OCI-LY3 (cell line): ENCODE measurements around the gene AHSG.

Source experiments
- H2AFZ ChIP-seq: fragments of 200-600, 300-600 bp; shearing (Covaris generic); 2 replicates; pipeline ENCODE4 v1.6.0; 2014; ENCODE audit warnings: antibody characterized with exemption, low read depth, low read length
- H3K27ac ChIP-seq: fragments of 200-600, 300-600 bp; sonication (generic); 2 replicates; pipeline ENCODE4 v1.5.1; 2014; ENCODE audit warnings: mild to moderate bottlenecking, low read length, moderate library complexity, mixed read lengths
- H3K27me3 ChIP-seq: fragments of 200-600, 300-600 bp; sonication (generic); 2 replicates; pipeline ENCODE4 v1.6.1; 2014; ENCODE audit warnings: low read depth, low read length, mixed read lengths
- H3K36me3 ChIP-seq: fragments of 200-600, 300-600 bp; sonication (generic); replicated peaks from 2 replicates; pipeline ENCODE3; 2014; ENCODE audit warnings: low read depth, low read length, mixed read lengths
- H3K4me1 ChIP-seq: fragments of 300-600, 200-600 bp; sonication (generic); 2 replicates; pipeline ENCODE4 v1.6.1; 2014; ENCODE audit warnings: low read length, mixed read lengths
- H3K4me2 ChIP-seq: fragments of 200-600, 300-600 bp; sonication (generic); 2 replicates; pipeline ENCODE4 v1.6.1; 2014; ENCODE audit warnings: low read length, mixed read lengths
- H3K4me3 ChIP-seq: fragments of 300-600, 200-600 bp; sonication (generic); 2 replicates; pipeline ENCODE4 v1.5.1; 2014; ENCODE audit warnings: antibody characterized with exemption, mild to moderate bottlenecking, low read length, moderate library complexity
- H3K79me2 ChIP-seq: fragments of 300-600, 200-600 bp; shearing (Covaris generic); 2 replicates; pipeline ENCODE4 v1.6.1; 2014; ENCODE audit warnings: mild to moderate bottlenecking, low read length, mixed read lengths
- H3K9ac ChIP-seq: fragments of 300-600, 200-600 bp; shearing (Covaris generic); 2 replicates; pipeline ENCODE4 v1.6.0; 2014; ENCODE audit warnings: mild to moderate bottlenecking, low read length, moderate library complexity
- H3K9me3 ChIP-seq: fragments of 200-600, 300-600 bp; shearing (Covaris generic); 2 replicates; pipeline ENCODE4 v1.6.1; 2014; ENCODE audit warnings: low read length, mixed read lengths; ENCODE audit not compliant: insufficient read depth
- H4K20me1 ChIP-seq: fragments of 200-600, 300-600 bp; sonication (generic); 2 replicates; pipeline ENCODE4 v1.6.1; 2016; ENCODE audit warnings: low read length, mixed read lengths; ENCODE audit not compliant: insufficient read depth
- CTCF ChIP-seq: fragments of 200-600, 300-600 bp; sonication (generic); IDR thresholded peaks from 2 replicates; pipeline ENCODE4 v1.5.1; 2014; ENCODE audit warnings: antibody characterized with exemption, low read length, low read depth
- EZH2phosphoT487 ChIP-seq: fragments of 200-600 bp; shearing (Covaris generic); IDR thresholded peaks from 2 replicates; pipeline ENCODE4 v1.6.1; 2018; ENCODE audit warnings: antibody characterized with exemption, mixed run types, low read depth

The AHSG gene

DNA sequence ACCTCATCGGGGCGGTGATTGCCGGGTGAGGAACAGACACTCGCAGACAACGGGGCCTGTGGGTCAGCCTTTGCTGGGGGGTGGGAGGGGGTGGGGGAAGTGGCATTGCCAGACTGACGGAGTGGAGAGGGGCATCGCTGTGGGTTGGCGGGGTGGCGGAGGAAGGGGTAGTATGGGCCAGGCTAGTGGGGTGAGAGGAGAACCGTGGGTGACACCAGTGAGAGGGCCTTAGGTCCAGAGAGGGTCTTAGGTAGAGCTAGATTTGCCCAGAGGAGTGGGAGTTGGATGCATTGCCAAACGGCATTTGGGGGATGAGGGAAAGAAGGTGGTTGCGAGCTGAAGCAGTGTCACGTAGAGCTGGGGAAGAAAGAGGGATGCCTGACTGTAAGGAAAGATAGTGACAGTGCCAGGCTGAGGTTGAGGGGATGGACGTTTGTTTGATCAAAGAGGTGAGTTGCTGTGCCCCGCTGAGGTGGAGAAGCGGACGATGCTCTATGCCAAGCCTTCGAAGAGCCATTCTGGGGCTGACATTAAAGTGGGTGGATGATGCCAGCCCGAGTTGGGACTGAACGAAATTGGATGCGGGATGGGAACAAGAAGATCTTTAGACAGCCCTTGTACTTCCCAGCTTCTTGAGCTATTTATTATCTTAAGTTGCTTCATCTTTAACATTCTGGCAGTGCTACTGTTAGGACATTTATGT is 41.8 kb upstream of the AHSG start:
- Histone ChIP-seq H2AFZ (peak overlapping the region; percentile 21; the same call in 1 of the 2 replicates), H3K27ac (peak overlapping the region; percentile 28), H3K4me1 (peaks cover 18% of the 10 kb centered on the region), H3K4me3 (peak overlapping the region; percentile 83), H3K9me3 (no peaks in the 10 kb centered on the region), H3K36me3 (peaks cover 25% of the 10 kb centered on the region), H3K4me2 (peak overlapping the region; percentile 95), H3K27me3 (no peaks in the 10 kb centered on the region), H4K20me1 (no peaks in the 10 kb centered on the region), H3K79me2 (peaks cover 57% of the 10 kb centered on the region), H3K9ac (peak overlapping the region; percentile 69)
- TF ChIP-seq EZH2phosphoT487 (no peak), CTCF (no peak)

DNA sequence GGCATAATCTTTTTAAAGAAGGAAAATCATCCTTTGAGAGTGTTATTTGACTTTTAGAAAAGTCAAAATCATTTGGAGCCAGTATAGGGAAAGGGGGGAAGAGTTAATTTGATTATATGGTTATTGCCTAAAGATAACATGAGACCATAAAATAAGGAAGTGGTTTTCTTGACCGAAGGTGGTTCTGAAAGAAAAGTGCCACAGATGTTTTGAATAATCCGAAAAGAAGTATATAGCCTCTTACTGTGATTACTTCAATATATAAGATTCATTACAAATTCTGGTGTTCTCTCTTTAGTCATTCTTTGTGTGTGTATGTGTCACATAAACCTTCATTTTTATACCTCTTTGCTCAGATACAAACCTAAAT is 41.2 kb upstream of the AHSG start:
- H3K4me3 ChIP-seq: peak overlapping the region; percentile 83
- H2AFZ ChIP-seq: no peak overlapping the region
- no peaks in the 10 kb centered on the region for H3K27me3 ChIP-seq
- peak overlapping the region; percentile 28 for H3K27ac ChIP-seq
- H3K9me3 ChIP-seq: no peaks in the 10 kb centered on the region
- peaks cover 51% of the 10 kb centered on the region for H3K79me2 ChIP-seq
- peaks cover 30% of the 10 kb centered on the region for H3K36me3 ChIP-seq
- peaks cover 15% of the 10 kb centered on the region for H3K4me1 ChIP-seq
- H4K20me1 ChIP-seq: no peaks in the 10 kb centered on the region
- peak overlapping the region; percentile 95 for H3K4me2 ChIP-seq
- TF ChIP-seq CTCF: no peak
- peak overlapping the region; percentile 69 for H3K9ac ChIP-seq

DNA sequence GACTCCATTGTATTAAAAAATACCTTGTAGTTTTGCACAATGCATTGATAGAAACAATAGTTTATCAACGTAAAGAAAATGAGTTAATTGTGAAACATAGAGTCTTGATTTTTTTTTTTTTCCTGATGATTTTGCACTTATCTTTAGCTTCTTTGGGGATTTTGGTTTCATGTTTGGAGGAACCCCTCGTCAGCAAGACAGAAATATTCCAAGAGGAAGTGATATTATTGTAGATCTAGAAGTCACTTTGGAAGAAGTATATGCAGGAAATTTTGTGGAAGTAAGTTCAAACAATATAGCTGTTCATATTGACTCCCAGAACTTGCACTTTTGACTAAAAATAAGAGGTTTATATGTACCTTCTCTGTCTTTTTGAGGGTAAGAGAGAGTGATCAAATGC is 35.3 kb upstream of the AHSG start:
- Histone ChIP-seq H3K9ac (no peak overlapping the region), H3K36me3 (peaks cover 74% of the 10 kb centered on the region), H3K4me3 (no peak overlapping the region), H3K4me1 (no peaks in the 10 kb centered on the region), H3K27me3 (no peaks in the 10 kb centered on the region), H3K27ac (no peak overlapping the region), H4K20me1 (no peaks in the 10 kb centered on the region), H2AFZ (no peak overlapping the region), H3K9me3 (no peaks in the 10 kb centered on the region), H3K79me2 (peaks cover 13% of the 10 kb centered on the region), H3K4me2 (no peak overlapping the region)
- TF ChIP-seq EZH2phosphoT487 (no peak), CTCF (no peak)

DNA sequence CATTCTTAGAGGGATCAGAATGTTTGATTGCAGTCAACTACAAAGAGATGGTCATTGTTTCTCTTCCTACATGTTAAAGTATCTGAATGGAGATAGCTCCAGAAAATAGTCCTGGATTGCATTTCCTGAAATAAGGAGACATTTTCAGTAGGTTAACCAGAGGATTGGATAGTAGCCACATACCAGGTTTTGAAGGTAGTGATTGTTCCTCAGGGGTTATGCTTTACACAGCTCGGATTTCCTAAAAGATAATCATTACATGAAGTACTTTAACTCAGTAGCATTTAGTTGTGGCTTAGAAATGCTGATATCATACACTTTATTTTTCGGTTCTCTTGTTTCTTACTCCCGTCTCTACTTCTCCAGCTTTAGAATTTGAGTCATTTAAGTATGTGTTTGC is 32.1 kb upstream of the AHSG start:
- Histone ChIP-seq H4K20me1 (no peaks in the 10 kb centered on the region), H3K4me3 (no peak overlapping the region), H3K27ac (no peak overlapping the region), H3K36me3 (peaks cover 88% of the 10 kb centered on the region), H3K4me2 (no peak overlapping the region), H3K4me1 (no peaks in the 10 kb centered on the region), H2AFZ (no peak overlapping the region), H3K9ac (no peak overlapping the region), H3K79me2 (peaks cover 7% of the 10 kb centered on the region; the same call in 1 of the 2 replicates), H3K27me3 (no peaks in the 10 kb centered on the region), H3K9me3 (no peaks in the 10 kb centered on the region)
- no peak for TF ChIP-seq CTCF
- no peak for TF ChIP-seq EZH2phosphoT487
